K562 (cell line): ENCODE data around the gene BCKDK. TPM values are rescaled to one million over a fixed set of nuclear protein-coding genes. Genes with fewer than 3 reads are reported as not detected.

Source experiments
- CC2D1A ChIP-seq: fragments of 450-650 bp; IDR thresholded peaks from 2 replicates; pipeline ENCODE4 v1.6.1; 2017; ENCODE audit warnings: mild to moderate bottlenecking
- DPF2 ChIP-seq: fragments of 450-650 bp; IDR thresholded peaks from 2 replicates; pipeline ENCODE4 v1.6.1; 2016
- FOS ChIP-seq: IDR thresholded peaks from 3 replicates; pipeline ENCODE4 v1.6.1; 2011; ENCODE audit not compliant: insufficient read length; ENCODE audit errors: extremely low read depth
- FOSL1 ChIP-seq: fragments of 200-800 bp; sonication (Bioruptor generic); conservative IDR thresholded peaks from 2 replicates; pipeline ENCODE4 v1.6.1; 2016; ENCODE audit warnings: missing genetic modification characterization, missing compliant biosample characterization
- FOXA1 ChIP-seq: fragments of 450-650 bp; IDR thresholded peaks from 2 replicates; pipeline ENCODE4 v1.6.1; 2016; ENCODE audit warnings: mild to moderate bottlenecking, borderline replicate concordance
- HMBOX1 ChIP-seq: sonication (generic); IDR thresholded peaks from 2 replicates; pipeline ENCODE4 v1.6.1; 2016
- MYC ChIP-seq, 2 experiments: fragments of 250-450 bp in 1 of 2; sonication (Bioruptor Pico) in 1 of 2; IDR thresholded peaks; 2 replicates each; pipeline versions ENCODE4 v1.5.1 to v1.6.1; 2012 to 2021; ENCODE audit warnings: low read depth in 2 of 2, borderline replicate concordance in 1 of 2, improper control_type of control experiment in 1 of 2, low read length in 1 of 2, mild to moderate bottlenecking in 1 of 2, moderate library complexity in 1 of 2
- PTRF ChIP-seq: fragments of 450-650 bp; IDR thresholded peaks from 2 replicates; pipeline ENCODE4 v1.6.1; 2016; ENCODE audit warnings: mild to moderate bottlenecking, missing genetic modification characterization, missing compliant biosample characterization
- RHOXF2B ChIP-seq: fragments of 250-450 bp; sonication (Bioruptor Pico); conservative IDR thresholded peaks from 2 replicates; pipeline ENCODE4 v1.5.1; 2021
- RUNX1 ChIP-seq: sonication (generic); IDR thresholded peaks from 2 replicates; pipeline ENCODE4 v1.6.1; 2016; ENCODE audit warnings: antibody characterized with exemption, low read depth
- SMARCC2 ChIP-seq: fragments of 450-650 bp; IDR thresholded peaks from 2 replicates; pipeline ENCODE4 v1.6.1; 2017; ENCODE audit warnings: antibody characterized with exemption, moderate library complexity, mild to moderate bottlenecking, low read depth
- SNAPC5 ChIP-seq: fragments of 250-450 bp; sonication (Bioruptor Pico); IDR thresholded peaks from 2 replicates; pipeline ENCODE4 v1.8.0; 2021; ENCODE audit warnings: moderate library complexity, mild to moderate bottlenecking, inconsistent platforms
- SREBF1 ChIP-seq: fragments of 150-350 bp; IDR thresholded peaks from 2 replicates; pipeline ENCODE4 v1.6.1; 2014; ENCODE audit warnings: antibody characterized with exemption, low read depth, low read length, borderline replicate concordance
- XRCC3 ChIP-seq: fragments of 450-650 bp; IDR thresholded peaks from 2 replicates; pipeline ENCODE4 v1.6.1; 2017; ENCODE audit warnings: mild to moderate bottlenecking, moderate library complexity
- ZBTB11 ChIP-seq, 3 experiments: fragments of 200-800 bp in 1 of 3; fragments of 250-450 bp in 1 of 3; fragments of 450-650 bp in 1 of 3; sonication (Bioruptor Pico) in 1 of 3; sonication (Bioruptor generic) in 1 of 3; formaldehyde crosslinking in 1 of 3; IDR thresholded peaks; 2 replicates each; pipeline versions ENCODE4 v1.6.1 to v1.8.0; 2016 to 2022; ENCODE audit warnings: mild to moderate bottlenecking in 2 of 3, missing genetic modification characterization in 2 of 3, missing compliant biosample characterization in 1 of 3, moderate library complexity in 1 of 3
- ZBTB5 ChIP-seq: fragments of 450-650 bp; IDR thresholded peaks from 2 replicates; pipeline ENCODE4 v1.6.1; 2017; ENCODE audit warnings: antibody characterized with exemption
- ZNF395 ChIP-seq: fragments of 200-800 bp; sonication (Bioruptor generic); IDR thresholded peaks from 2 replicates; pipeline ENCODE4 v1.6.1; 2017; ENCODE audit warnings: missing genetic modification characterization, missing compliant biosample characterization
- ZNF444 ChIP-seq: fragments of 250-450 bp; sonication (Bioruptor Pico); IDR thresholded peaks from 2 replicates; pipeline ENCODE4 v1.4.0; 2020; ENCODE audit warnings: mild to moderate bottlenecking, moderate library complexity
- ZNF644 ChIP-seq: fragments of 200-800 bp; sonication (Bioruptor generic); IDR thresholded peaks from 2 replicates; pipeline ENCODE4 v1.6.1; 2016; ENCODE audit warnings: low read depth, missing genetic modification characterization, missing compliant biosample characterization
- polyA plus RNA-seq, 8 experiments: library from polyadenylated mRNA; depleted of rRNA in 4 of 8; stranded (reverse) in 5 of 8; unstranded in 3 of 8; fragments of >200 nt; fragmentation: Nextera tagmentation in 2 of 8; fragmentation: Illumina TruSeq in 1 of 8; extraction: Ambion mirVana in 2 of 8; extraction: Trizol in 1 of 8; gene quantifications; 2 replicates each; pipeline versions ENCODE4 v1.2.1 to v1.2.3, GENCODE V29; 2011 to 2014; ENCODE audit warnings: inconsistent platforms in 1 of 8, missing spikeins in 1 of 8
- total RNA-seq, 7 experiments: library from RNA; depleted of rRNA in 6 of 7; stranded (reverse); fragments of >200 nt in 6 of 7; fragmentation: Illumina TruSeq in 2 of 7; extraction: Trizol in 2 of 7; gene quantifications; 2 replicates each; pipeline versions ENCODE4 v1.2.1 to v1.2.3, GENCODE V29; 2011 to 2021; ENCODE audit warnings: low replicate concordance in 1 of 7

BCKDK gene
- total and polyA plus RNA-seq, 9 of the 15 experiments (the other 6 are each of a cell fraction or from before 2014, with no cell fraction given), result 0.58 to 34.8 (median 13.1) TPM

- TF ChIP-seq DPF2, result no peak
- TF ChIP-seq MYC (IDR thresholded peaks at IDR 0.05; ENCODE audit: low read depth, low read length), result peak; percentile 72
- peak; percentile 58; the same call in 1 of the 2 replicates for TF ChIP-seq MYC (CRISPR knock-in tag; IDR thresholded peaks at IDR 0.05; ENCODE audit: borderline replicate concordance, low read depth)
- peak; percentile 84 for TF ChIP-seq ZNF395 (CRISPR knock-in tag)
- TF ChIP-seq ZBTB5, result no peak
- TF ChIP-seq RHOXF2B (CRISPR knock-in tag), result no peak
- no peak for TF ChIP-seq RUNX1
- no peak for TF ChIP-seq HMBOX1
- TF ChIP-seq SREBF1, result no peak
- no peak for TF ChIP-seq CC2D1A
- no peak for TF ChIP-seq SMARCC2
- no peak for TF ChIP-seq FOS
- TF ChIP-seq PTRF, result no peak
- TF ChIP-seq FOXA1, result no peak
- TF ChIP-seq XRCC3, result no peak
- TF ChIP-seq FOSL1 (tag), result peak; percentile 35; the same call in 1 of the 2 replicates
- TF ChIP-seq SNAPC5, result no peak
- peak; percentile 28; the same call in 1 of the 2 replicates for TF ChIP-seq ZNF644 (tag)
- TF ChIP-seq ZNF444 (CRISPR knock-in tag), result no peak
- TF ChIP-seq ZBTB11 (CRISPR knock-in tag; IDR thresholded peaks at IDR 0.05), result peak in 1 of 3 experiments; percentile 74; a peak in 2 of 6 replicates
These were observed 34.8 kb upstream of the BCKDK start (continued) for GRCh38 chr16:31073142-31073969.
